ENCODE measurements around the gene MUC5AC.

The MUC5AC gene

DNA sequence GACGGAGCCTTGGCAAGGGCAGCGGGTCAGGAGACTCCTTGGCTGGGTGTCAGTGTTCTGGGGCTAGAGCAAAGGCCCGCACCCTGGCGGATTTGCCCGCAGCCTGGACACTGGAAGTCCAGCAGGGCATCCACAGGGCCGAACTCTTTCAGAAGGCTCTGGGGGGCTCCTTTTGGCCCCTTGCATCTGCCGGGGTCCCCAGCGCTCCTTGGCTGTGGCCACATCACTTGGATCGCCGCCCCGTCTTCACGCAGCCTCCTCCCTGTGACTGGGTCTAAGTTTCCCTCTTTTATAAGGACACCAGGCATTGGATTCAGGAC lies 20.0 kb downstream of the MUC5AC start:
- TF ChIP-seq CTBP1 (IDR thresholded peaks at IDR 0.05; ENCODE audit: borderline replicate concordance) (no peak), SP1 (IDR thresholded peaks at IDR 0.05) (no peak), TARDBP (IDR thresholded peaks at IDR 0.05) (no peak), SUZ12 (IDR thresholded peaks at IDR 0.05) (no peak), HDGF (IDR thresholded peaks at IDR 0.05; ENCODE audit: borderline replicate concordance) (no peak), BHLHE40 (IDR thresholded peaks at IDR 0.05; ENCODE audit: borderline replicate concordance) (no peak), NFRKB (IDR thresholded peaks at IDR 0.05) (no peak), ELF4 (IDR thresholded peaks at IDR 0.05) (no peak), ZNF384 (IDR thresholded peaks at IDR 0.05) (no peak), LEF1 (IDR thresholded peaks at IDR 0.05; ENCODE audit: borderline replicate concordance) (no peak), FOXM1 (IDR thresholded peaks at IDR 0.05; ENCODE audit: borderline replicate concordance) (no peak), FOXA1 (IDR thresholded peaks at IDR 0.05) (no peak)
- TF ChIP-seq, protein P1, sequence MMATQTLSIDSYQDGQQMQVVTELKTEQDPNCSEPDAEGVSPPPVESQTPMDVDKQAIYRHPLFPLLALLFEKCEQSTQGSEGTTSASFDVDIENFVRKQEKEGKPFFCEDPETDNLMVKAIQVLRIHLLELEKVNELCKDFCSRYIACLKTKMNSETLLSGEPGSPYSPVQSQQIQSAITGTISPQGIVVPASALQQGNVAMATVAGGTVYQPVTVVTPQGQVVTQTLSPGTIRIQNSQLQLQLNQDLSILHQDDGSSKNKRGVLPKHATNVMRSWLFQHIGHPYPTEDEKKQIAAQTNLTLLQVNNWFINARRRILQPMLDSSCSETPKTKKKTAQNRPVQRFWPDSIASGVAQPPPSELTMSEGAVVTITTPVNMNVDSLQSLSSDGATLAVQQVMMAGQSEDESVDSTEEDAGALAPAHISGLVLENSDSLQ (IDR thresholded peaks at IDR 0.05): no peak
- DNase-seq (ENCODE audit: extremely low spot score): no peak
- ChIA-PET CTCF (no interaction called here), POLR2A (no interaction called here)

DNA sequence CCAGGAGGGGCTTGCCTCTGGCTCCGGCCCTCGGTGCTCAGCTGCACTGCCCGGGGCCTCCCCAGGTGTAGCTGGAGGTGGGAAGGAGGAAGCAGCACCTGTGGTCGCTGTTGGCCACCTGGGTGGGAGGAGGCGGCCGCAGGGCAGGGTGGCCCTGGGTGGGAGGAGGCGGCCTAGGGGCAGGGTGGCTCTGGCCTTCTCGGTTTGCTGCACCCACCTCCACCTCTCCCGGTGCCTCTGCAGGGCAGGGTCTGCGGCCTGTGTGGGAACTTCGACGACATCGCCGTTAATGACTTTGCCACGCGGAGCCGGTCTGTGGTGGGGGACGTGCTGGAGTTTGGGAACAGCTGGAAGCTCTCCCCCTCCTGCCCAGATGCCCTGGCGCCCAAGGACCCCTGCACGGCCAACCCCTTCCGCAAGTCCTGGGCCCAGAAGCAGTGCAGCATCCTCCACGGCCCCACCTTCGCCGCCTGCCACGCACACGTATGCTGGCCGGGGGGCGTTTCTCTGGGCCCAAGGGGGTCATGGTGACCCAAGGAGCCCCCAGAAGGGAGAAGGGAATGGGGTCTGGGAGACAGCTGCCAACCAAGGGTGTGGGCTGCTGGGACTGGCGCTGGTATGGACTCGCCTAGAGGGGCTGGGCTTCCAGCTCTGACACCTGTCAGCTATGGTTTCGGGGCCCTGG lies 20.6 kb downstream of the MUC5AC start:
- ChIA-PET POLR2A (no interaction called here), CTCF (no interaction called here)
- TF ChIP-seq FOXK2 (IDR thresholded peaks at IDR 0.05) (no peak), LEF1 (IDR thresholded peaks at IDR 0.05; ENCODE audit: borderline replicate concordance) (no peak), CTBP1 (IDR thresholded peaks at IDR 0.05; ENCODE audit: borderline replicate concordance) (no peak), FOXM1 (IDR thresholded peaks at IDR 0.05; ENCODE audit: borderline replicate concordance) (no peak), L3MBTL2 (conservative IDR thresholded peaks at IDR 0.05) (no peak), ARNT (IDR thresholded peaks at IDR 0.05) (no peak), ZNF384 (IDR thresholded peaks at IDR 0.05) (no peak)
- TF ChIP-seq, protein P1 (IDR thresholded peaks at IDR 0.05): no peak

DNA sequence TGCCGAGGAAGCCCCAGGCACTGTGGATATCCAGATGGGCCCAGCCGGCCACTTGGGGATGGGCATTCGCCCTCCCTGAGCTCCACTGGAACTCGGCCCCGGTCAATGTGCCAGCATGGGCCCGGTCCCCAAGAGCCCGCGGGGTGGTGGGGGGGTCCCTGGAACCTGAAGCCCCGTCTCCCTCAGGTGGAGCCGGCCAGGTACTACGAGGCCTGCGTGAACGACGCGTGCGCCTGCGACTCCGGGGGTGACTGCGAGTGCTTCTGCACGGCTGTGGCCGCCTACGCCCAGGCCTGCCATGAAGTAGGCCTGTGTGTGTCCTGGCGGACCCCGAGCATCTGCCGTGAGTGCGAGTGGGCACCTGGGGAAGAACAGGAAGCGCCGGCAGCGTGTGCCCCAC lies 21.2 kb downstream of the MUC5AC start:
- ChIA-PET CTCF (no interaction called here), POLR2A (no interaction called here)
- no peak for TF ChIP-seq HDGF (IDR thresholded peaks at IDR 0.05; ENCODE audit: borderline replicate concordance)
- no peak for TF ChIP-seq ELF4 (IDR thresholded peaks at IDR 0.05)
- TF ChIP-seq L3MBTL2 (conservative IDR thresholded peaks at IDR 0.05): no peak
- DNase-seq (ENCODE audit: extremely low spot score): no peak

More for the DNA sequence above, 20.6 kb downstream of the MUC5AC start:
- DNase-seq (ENCODE audit: extremely low spot score): no peak

DNA sequence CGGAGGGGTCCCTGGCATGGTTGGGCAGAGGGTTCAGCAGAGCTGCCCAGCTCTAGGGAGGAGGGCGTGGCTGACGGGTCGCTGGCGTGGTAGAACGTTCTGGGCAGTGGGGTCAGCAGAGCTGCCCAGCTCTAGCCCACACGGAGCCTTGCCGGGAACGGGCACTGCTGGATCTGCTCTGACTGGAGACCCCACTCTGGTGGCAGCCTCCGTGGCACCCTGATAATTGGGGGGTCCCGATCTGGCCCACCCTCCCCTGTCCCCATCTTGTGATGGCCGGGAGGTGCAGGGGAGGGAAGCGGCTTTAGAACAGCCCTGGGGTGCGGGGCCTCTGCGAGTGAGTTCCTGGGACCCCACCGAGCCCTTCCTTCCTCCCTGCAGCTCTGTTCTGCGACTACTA lies 21.9 kb downstream of the MUC5AC start:
- TF ChIP-seq BHLHE40 (IDR thresholded peaks at IDR 0.05; ENCODE audit: borderline replicate concordance) (no peak), FOXK2 (IDR thresholded peaks at IDR 0.05) (no peak), TARDBP (IDR thresholded peaks at IDR 0.05) (no peak), CTBP1 (IDR thresholded peaks at IDR 0.05; ENCODE audit: borderline replicate concordance) (no peak), SUZ12 (IDR thresholded peaks at IDR 0.05) (no peak), SP1 (IDR thresholded peaks at IDR 0.05) (no peak), LEF1 (IDR thresholded peaks at IDR 0.05; ENCODE audit: borderline replicate concordance) (no peak), L3MBTL2 (conservative IDR thresholded peaks at IDR 0.05) (no peak), ARNT (IDR thresholded peaks at IDR 0.05) (no peak), HDGF (IDR thresholded peaks at IDR 0.05; ENCODE audit: borderline replicate concordance) (no peak), FOXM1 (IDR thresholded peaks at IDR 0.05; ENCODE audit: borderline replicate concordance) (no peak), ZNF384 (IDR thresholded peaks at IDR 0.05) (no peak), ELF4 (IDR thresholded peaks at IDR 0.05) (no peak), NFRKB (IDR thresholded peaks at IDR 0.05) (no peak), FOXA1 (IDR thresholded peaks at IDR 0.05) (no peak)
- TF ChIP-seq, protein P1 (IDR thresholded peaks at IDR 0.05): no peak
- ChIA-PET POLR2A (no interaction called here), CTCF (no interaction called here)
- no peak for DNase-seq (ENCODE audit: extremely low spot score)

DNA sequence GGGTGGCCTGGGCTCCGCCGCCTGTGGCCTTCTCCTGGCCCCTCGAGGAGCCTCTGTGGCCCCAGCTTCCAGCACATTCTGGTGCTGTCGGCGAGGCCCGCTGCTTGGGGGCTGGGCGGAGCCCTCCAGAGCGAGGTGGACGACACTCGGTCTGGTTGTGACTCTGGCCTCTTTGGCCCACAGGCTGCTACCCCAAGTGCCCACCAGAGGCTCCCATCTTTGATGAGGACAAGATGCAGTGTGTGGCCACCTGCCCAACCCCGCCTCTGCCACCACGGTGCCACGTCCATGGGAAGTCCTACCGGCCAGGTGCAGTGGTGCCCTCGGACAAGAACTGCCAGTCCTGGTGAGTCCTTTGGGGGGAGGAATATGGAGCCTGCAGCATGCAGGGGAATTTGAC lies 22.4 kb downstream of the MUC5AC start:
- DNase-seq (ENCODE audit: extremely low spot score): no peak
- CTCF ChIA-PET: no interaction called here
- TF ChIP-seq, protein P1 (IDR thresholded peaks at IDR 0.05): no peak
- TF ChIP-seq HDGF (IDR thresholded peaks at IDR 0.05; ENCODE audit: borderline replicate concordance): no peak
- no peak for TF ChIP-seq NFRKB (IDR thresholded peaks at IDR 0.05)
- no peak for TF ChIP-seq L3MBTL2 (conservative IDR thresholded peaks at IDR 0.05)
- TF ChIP-seq LEF1 (IDR thresholded peaks at IDR 0.05; ENCODE audit: borderline replicate concordance): no peak
- TF ChIP-seq BHLHE40 (IDR thresholded peaks at IDR 0.05; ENCODE audit: borderline replicate concordance): no peak
- no peak for TF ChIP-seq CTBP1 (IDR thresholded peaks at IDR 0.05; ENCODE audit: borderline replicate concordance)
- POLR2A ChIA-PET: no interaction called here

DNA sequence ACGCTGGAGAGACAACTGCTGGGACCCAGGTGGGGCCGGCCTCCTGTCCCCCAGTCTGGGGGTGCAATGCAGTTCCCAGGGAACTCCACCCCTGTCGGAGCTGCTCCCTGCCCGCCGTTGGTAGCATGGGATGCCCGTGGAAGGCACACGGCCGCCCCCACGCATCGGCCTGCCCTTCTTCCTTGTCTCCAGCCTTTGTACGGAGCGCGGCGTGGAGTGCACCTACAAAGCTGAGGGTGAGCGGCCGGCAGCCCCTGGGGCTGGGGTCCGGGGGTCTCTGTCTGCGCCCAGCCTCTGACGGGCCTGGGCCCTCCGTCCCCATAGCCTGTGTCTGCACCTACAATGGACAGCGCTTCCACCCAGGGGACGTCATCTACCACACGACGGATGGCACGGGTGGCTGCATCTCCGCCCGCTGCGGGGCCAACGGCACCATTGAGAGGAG lies 23.2 kb downstream of the MUC5AC start:
- DNase-seq (ENCODE audit: extremely low spot score): no peak
- CTCF ChIA-PET: no interaction called here
- no peak for TF ChIP-seq SUZ12 (IDR thresholded peaks at IDR 0.05)
- TF ChIP-seq TARDBP (IDR thresholded peaks at IDR 0.05): no peak
- no peak for TF ChIP-seq ARNT (IDR thresholded peaks at IDR 0.05)
- no peak for TF ChIP-seq FOXA1 (IDR thresholded peaks at IDR 0.05)
- TF ChIP-seq LEF1 (IDR thresholded peaks at IDR 0.05; ENCODE audit: borderline replicate concordance): no peak
- no peak for TF ChIP-seq L3MBTL2 (conservative IDR thresholded peaks at IDR 0.05)
- TF ChIP-seq ZNF384 (IDR thresholded peaks at IDR 0.05): no peak
- POLR2A ChIA-PET: no interaction called here

All from HEK293T (cell line).